Measurements from ENCODE around the gene ERO1B.

Gene ERO1B

GRCh38 chr1:236281198-236281653, 532 bp downstream of the ERO1B start:
- no peak overlapping the region for H2AFZ ChIP-seq (ENCODE audit: low read length)
- peak overlapping the region; percentile 83 for H3K4me3 ChIP-seq (ENCODE audit: low read depth, low read length, poor library complexity, severe bottlenecking)
- no peaks in the 10 kb centered on the region for H3F3A ChIP-seq (ENCODE audit: insufficient read depth, low read length)
- H3K27me3 ChIP-seq (ENCODE audit: insufficient read depth, low read length), result no peaks in the 10 kb centered on the region
- H3K27ac ChIP-seq (ENCODE audit: low read depth, low read length, poor library complexity, severe bottlenecking), result peak overlapping the region; percentile 66
- peak overlapping the region; percentile 92 for H3K4me2 ChIP-seq (ENCODE audit: low read length)
- H3K9me2 ChIP-seq (ENCODE audit: low read depth, low read length), result no peaks in the 10 kb centered on the region
- TF ChIP-seq CTCF (IDR thresholded peaks at IDR 0.05; ENCODE audit: low read length) (no peak), EZH2 (IDR thresholded peaks at IDR 0.05; ENCODE audit: borderline replicate concordance, low read length) (no peak)
- H3K36me3 ChIP-seq (ENCODE audit: insufficient read depth, low read length), result no peaks in the 10 kb centered on the region
- no peaks in the 10 kb centered on the region for H4K20me1 ChIP-seq (ENCODE audit: insufficient read depth, low read length)
- no peaks in the 10 kb centered on the region for H3K9me3 ChIP-seq (ENCODE audit: low read length)
- H3K9ac ChIP-seq (ENCODE audit: low read length), result peak overlapping the region; percentile 73
- H3K4me1 ChIP-seq (ENCODE audit: insufficient read depth, low read length, severe bottlenecking), result peaks cover 41% of the 10 kb centered on the region
- H3K79me2 ChIP-seq (ENCODE audit: insufficient read depth, low read length), result no peaks in the 10 kb centered on the region

- Histone ChIP-seq H3K79me2 (ENCODE audit: insufficient read depth, low read length) (no peaks in the 10 kb centered on the region), H4K20me1 (ENCODE audit: insufficient read depth, low read length) (no peaks in the 10 kb centered on the region)
Observed at GRCh38 chr1:236280438-236281197, 1.1 kb downstream of the ERO1B start.

GRCh38 chr1:236275586-236275985, 6.2 kb downstream of the ERO1B start:
- Histone ChIP-seq H3K9me3 (ENCODE audit: low read length) (no peaks in the 10 kb centered on the region), H3K36me3 (ENCODE audit: insufficient read depth, low read length) (no peaks in the 10 kb centered on the region), H3K9ac (ENCODE audit: low read length) (no peak overlapping the region), H3K9me2 (ENCODE audit: low read depth, low read length) (no peaks in the 10 kb centered on the region), H3K4me1 (ENCODE audit: insufficient read depth, low read length, severe bottlenecking) (peaks cover 6% of the 10 kb centered on the region), H3F3A (ENCODE audit: insufficient read depth, low read length) (no peaks in the 10 kb centered on the region), H3K4me2 (ENCODE audit: low read length) (no peak overlapping the region), H2AFZ (ENCODE audit: low read length) (no peak overlapping the region), H3K27ac (ENCODE audit: low read depth, low read length, poor library complexity, severe bottlenecking) (no peak overlapping the region), H3K79me2 (ENCODE audit: insufficient read depth, low read length) (peaks cover 5% of the 10 kb centered on the region; the same call in 1 of the 2 replicates), H3K4me3 (ENCODE audit: low read depth, low read length, poor library complexity, severe bottlenecking) (no peak overlapping the region), H4K20me1 (ENCODE audit: insufficient read depth, low read length) (no peaks in the 10 kb centered on the region), H3K27me3 (ENCODE audit: insufficient read depth, low read length) (no peaks in the 10 kb centered on the region)
- TF ChIP-seq CTCF (IDR thresholded peaks at IDR 0.05; ENCODE audit: low read length) (no peak), EZH2 (IDR thresholded peaks at IDR 0.05; ENCODE audit: borderline replicate concordance, low read length) (no peak)

More at GRCh38 chr1:236280438-236281197, 1.1 kb downstream of the ERO1B start:
- Histone ChIP-seq H3K27ac (ENCODE audit: low read depth, low read length, poor library complexity, severe bottlenecking) (peak overlapping the region; percentile 66), H3K4me1 (ENCODE audit: insufficient read depth, low read length, severe bottlenecking) (peaks cover 41% of the 10 kb centered on the region), H3F3A (ENCODE audit: insufficient read depth, low read length) (no peaks in the 10 kb centered on the region), H3K4me3 (ENCODE audit: low read depth, low read length, poor library complexity, severe bottlenecking) (peak overlapping the region; percentile 83), H3K27me3 (ENCODE audit: insufficient read depth, low read length) (no peaks in the 10 kb centered on the region), H3K9me3 (ENCODE audit: low read length) (no peaks in the 10 kb centered on the region), H3K4me2 (ENCODE audit: low read length) (peak overlapping the region; percentile 92), H3K9ac (ENCODE audit: low read length) (peak overlapping the region; percentile 73), H3K9me2 (ENCODE audit: low read depth, low read length) (no peaks in the 10 kb centered on the region), H3K36me3 (ENCODE audit: insufficient read depth, low read length) (no peaks in the 10 kb centered on the region), H2AFZ (ENCODE audit: low read length) (no peak overlapping the region)
- no peak for TF ChIP-seq EZH2 (IDR thresholded peaks at IDR 0.05; ENCODE audit: borderline replicate concordance, low read length)
- TF ChIP-seq CTCF (IDR thresholded peaks at IDR 0.05; ENCODE audit: low read length), result no peak

Measured in OCI-LY1 (cell line).